WI38 (cell line): Measurements from ENCODE around the gene FRS2.
"Not testable (repeated sequence)": the region's sequence is repeated elsewhere in the genome, so short reads cannot be mapped to it uniquely, and the experiment has no call there.

ENCODE experiments used
- H3K4me3 ChIP-seq: 2 replicates; pipeline ENCODE4 v1.5.1; 2011; ENCODE audit warnings: low read depth, mild to moderate bottlenecking, control low read depth, low read length
- CTCF ChIP-seq: IDR thresholded peaks from 2 replicates; pipeline ENCODE4 v1.5.1; 2012; ENCODE audit warnings: low read depth, mild to moderate bottlenecking, control low read depth, low read length

Gene FRS2

GRCh38 chr12:69442894-69443293 lies 27.3 kb upstream of the FRS2 start:
- H3K4me3 ChIP-seq, result no peak overlapping the region
- no peak for TF ChIP-seq CTCF

GRCh38 chr12:69443916-69444315 lies 26.3 kb upstream of the FRS2 start:
- TF ChIP-seq CTCF, result no peak
- H3K4me3 ChIP-seq, result no peak overlapping the region

- no peak overlapping the region for H3K4me3 ChIP-seq
Measured at GRCh38 chr12:69447892-69448291, 22.3 kb upstream of the FRS2 start.

GRCh38 chr12:69452598-69453132 lies 17.5 kb upstream of the FRS2 start:
- H3K4me3 ChIP-seq, result not testable (repeated sequence)

More at GRCh38 chr12:69447892-69448291, 22.3 kb upstream of the FRS2 start:
- no peak for TF ChIP-seq CTCF

- H3K4me3 ChIP-seq, result no peak overlapping the region
- no peak for TF ChIP-seq CTCF
Measured at GRCh38 chr12:69456239-69456638, 13.9 kb upstream of the FRS2 start.

- TF ChIP-seq CTCF, result no peak
- no peak overlapping the region for H3K4me3 ChIP-seq
Measured at GRCh38 chr12:69457433-69457832, 12.8 kb upstream of the FRS2 start.

GRCh38 chr12:69459477-69459876 lies 10.7 kb upstream of the FRS2 start:
- no peak for TF ChIP-seq CTCF
- no peak overlapping the region for H3K4me3 ChIP-seq

GRCh38 chr12:69464428-69464827 lies 5.8 kb upstream of the FRS2 start:
- no peak overlapping the region for H3K4me3 ChIP-seq
- TF ChIP-seq CTCF, result no peak
